HEK293T (cell line): ENCODE data around the gene QRFP.

Source experiments
- ARNT ChIP-seq: fragments of 450-650 bp; IDR thresholded peaks from 2 replicates; pipeline ENCODE4 v1.6.1; 2017; ENCODE audit warnings: mild to moderate bottlenecking
- BHLHE40 ChIP-seq: fragments of 450-650 bp; IDR thresholded peaks from 2 replicates; pipeline ENCODE4 v1.6.1; 2016; ENCODE audit warnings: mild to moderate bottlenecking, moderate library complexity, borderline replicate concordance
- ELF4 ChIP-seq: fragments of 450-650 bp; IDR thresholded peaks from 2 replicates; pipeline ENCODE4 v1.6.1; 2017; ENCODE audit warnings: antibody characterized with exemption
- FOXA1 ChIP-seq: fragments of 450-650 bp; IDR thresholded peaks from 2 replicates; pipeline ENCODE4 v1.6.1; 2016; ENCODE audit warnings: mild to moderate bottlenecking
- FOXM1 ChIP-seq: fragments of 450-650 bp; IDR thresholded peaks from 2 replicates; pipeline ENCODE4 v1.6.1; 2017; ENCODE audit warnings: mild to moderate bottlenecking, borderline replicate concordance
- HDGF ChIP-seq: fragments of 450-650 bp; IDR thresholded peaks from 2 replicates; pipeline ENCODE4 v1.6.1; 2017; ENCODE audit warnings: antibody characterized with exemption, borderline replicate concordance
- L3MBTL2 ChIP-seq: fragments of 450-650 bp; conservative IDR thresholded peaks from 2 replicates; pipeline ENCODE4 v1.6.1; 2016; ENCODE audit warnings: mild to moderate bottlenecking
- LEF1 ChIP-seq: fragments of 450-650 bp; IDR thresholded peaks from 2 replicates; pipeline ENCODE4 v1.6.1; 2017; ENCODE audit warnings: mild to moderate bottlenecking, borderline replicate concordance
- NFRKB ChIP-seq: fragments of 450-650 bp; IDR thresholded peaks from 2 replicates; pipeline ENCODE4 v1.6.1; 2016; ENCODE audit warnings: mild to moderate bottlenecking, moderate library complexity
- SP1 ChIP-seq: fragments of 450-650 bp; IDR thresholded peaks from 2 replicates; pipeline ENCODE4 v1.6.1; 2017
- TARDBP ChIP-seq: fragments of 450-650 bp; IDR thresholded peaks from 2 replicates; pipeline ENCODE4 v1.6.1; 2016
- ZNF384 ChIP-seq: fragments of 450-650 bp; IDR thresholded peaks from 2 replicates; pipeline ENCODE4 v1.6.1; 2016

DNA sequence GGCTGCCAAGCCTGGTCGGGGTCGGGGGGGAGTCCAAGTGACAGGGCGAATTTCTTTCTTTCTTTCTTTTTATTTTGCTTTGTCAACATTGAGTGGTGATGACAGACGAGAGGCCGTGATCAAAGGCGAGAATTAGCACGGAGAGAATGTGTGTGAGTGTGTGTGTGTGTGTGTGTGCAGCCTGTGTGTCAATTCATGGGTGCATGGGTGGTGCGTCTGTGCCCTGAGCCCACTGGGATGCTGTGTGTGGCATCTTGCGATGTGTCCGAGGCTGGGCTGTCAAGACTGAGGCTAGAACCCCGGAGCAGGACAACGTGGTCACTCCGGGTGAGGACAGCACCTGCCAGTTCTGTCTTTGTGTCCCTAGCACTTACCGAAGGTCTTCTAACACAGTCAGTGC lies 47.2 kb upstream of the QRFP start:
- no peak for TF ChIP-seq BHLHE40
- TF ChIP-seq TARDBP: no peak
- no peak for TF ChIP-seq FOXA1
- TF ChIP-seq SP1: no peak
- TF ChIP-seq LEF1: no peak
- TF ChIP-seq FOXM1: no peak
- TF ChIP-seq NFRKB: no peak
- no peak for TF ChIP-seq ARNT
- TF ChIP-seq HDGF: no peak
- TF ChIP-seq ZNF384: no peak
- TF ChIP-seq ELF4: no peak
- no peak for TF ChIP-seq L3MBTL2
